GM18499 (cell line): Measurements from ENCODE around the gene TRIM28.
"Not testable (repeated sequence)": the region's sequence is repeated elsewhere in the genome, so short reads cannot be mapped to it uniquely, and the experiment has no call there.

ENCODE experiments used
- ATAC-seq: cut with Tn5 transposase; IDR thresholded peaks from one replicate; pipeline ENCODE4 v1.9.1; 2021; ENCODE audit warnings: moderate number of reproducible peaks; ENCODE audit not compliant: insufficient read depth, unreplicated experiment

The TRIM28 gene

GRCh38 chr19:58543826-58544590, at the start of gene TRIM28:
TSS of gene TRIM28 (plus strand) at chr19:58544064. CDS start at chr19:58544758, 694 bp downstream.
- ATAC-seq: peak; percentile 67

- no peak for ATAC-seq
Observed at GRCh38 chr19:58497634-58498170, 46.2 kb upstream of the TRIM28 start.

GRCh38 chr19:58498316-58499020, 45.4 kb upstream of the TRIM28 start:
- ATAC-seq: no peak

GRCh38 chr19:58499021-58499927, 44.6 kb upstream of the TRIM28 start:
- peak; percentile 66 for ATAC-seq

GRCh38 chr19:58500242-58500641, 43.6 kb upstream of the TRIM28 start:
- ATAC-seq: no peak

- ATAC-seq: not testable (repeated sequence)
Observed at GRCh38 chr19:58507602-58508223, 36.2 kb upstream of the TRIM28 start.

GRCh38 chr19:58509731-58510083, 34.2 kb upstream of the TRIM28 start:
- no peak for ATAC-seq

GRCh38 chr19:58510084-58510862, 33.6 kb upstream of the TRIM28 start:
- no peak for ATAC-seq

GRCh38 chr19:58511353-58512208, 32.3 kb upstream of the TRIM28 start, which contains the start of gene SLC27A5:
TSS of gene SLC27A5 (minus strand) at chr19:58511992. CDS start at chr19:58511955, 37 bp downstream.
- no peak for ATAC-seq

- ATAC-seq: no peak
Observed at GRCh38 chr19:58513213-58513693, 30.6 kb upstream of the TRIM28 start.

GRCh38 chr19:58513694-58514563, 29.9 kb upstream of the TRIM28 start:
- ATAC-seq: no peak

- ATAC-seq: no peak
Observed at GRCh38 chr19:58514564-58515022, 29.3 kb upstream of the TRIM28 start.

- ATAC-seq: no peak
Observed at GRCh38 chr19:58515259-58515658, 28.6 kb upstream of the TRIM28 start.

GRCh38 chr19:58516246-58516836, 27.5 kb upstream of the TRIM28 start:
- ATAC-seq: no peak

GRCh38 chr19:58516964-58517833, 26.7 kb upstream of the TRIM28 start:
- no peak for ATAC-seq
